Spleen (tissue), 3 donors: ENCODE results near the gene SLC39A5.

Experiments used
- POLR2A ChIP-seq, 3 donors: fragments of 450-650 bp; IDR thresholded peaks; one replicate each; pipeline ENCODE4 v1.5.1; 2017; ENCODE audit warnings: antibody characterized with exemption in 3 of 3, mild to moderate bottlenecking in 1 of 3
- POLR2AphosphoS5 ChIP-seq, 3 donors: sonication (generic); formaldehyde crosslinking; IDR thresholded peaks; one replicate each; pipeline ENCODE4 v1.5.1; 2017; ENCODE audit warnings: antibody characterized with exemption in 3 of 3

DNA sequence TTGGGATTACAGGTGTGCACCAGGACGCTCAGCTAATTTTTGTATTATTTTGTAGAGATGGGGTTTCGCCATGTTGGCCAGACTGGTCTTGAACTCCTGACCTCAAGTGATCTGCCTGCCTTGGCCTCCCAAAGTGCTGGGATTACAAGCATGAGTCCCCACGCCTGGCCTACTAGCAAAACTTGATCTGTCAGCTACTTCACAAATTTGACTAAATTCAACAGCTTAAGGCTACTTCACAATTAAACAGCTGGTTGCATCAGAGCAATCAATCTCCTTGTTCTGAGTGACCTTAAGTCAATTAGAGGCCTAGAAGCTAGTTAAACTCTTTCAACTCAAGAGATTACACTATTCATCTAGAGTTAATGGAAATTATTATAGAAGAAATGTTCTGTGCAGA, 49.1 kb downstream of the SLC39A5 start:
- TF ChIP-seq POLR2AphosphoS5 (IDR thresholded peaks at IDR 0.05) (no peak), POLR2A (IDR thresholded peaks at IDR 0.05) (no peak)
